ENCODE measurements around the gene ARL13B.
"Not testable (repeated sequence)": the region's sequence is repeated elsewhere in the genome, so short reads cannot be mapped to it uniquely, and the experiment has no call there.

ARL13B gene

DNA sequence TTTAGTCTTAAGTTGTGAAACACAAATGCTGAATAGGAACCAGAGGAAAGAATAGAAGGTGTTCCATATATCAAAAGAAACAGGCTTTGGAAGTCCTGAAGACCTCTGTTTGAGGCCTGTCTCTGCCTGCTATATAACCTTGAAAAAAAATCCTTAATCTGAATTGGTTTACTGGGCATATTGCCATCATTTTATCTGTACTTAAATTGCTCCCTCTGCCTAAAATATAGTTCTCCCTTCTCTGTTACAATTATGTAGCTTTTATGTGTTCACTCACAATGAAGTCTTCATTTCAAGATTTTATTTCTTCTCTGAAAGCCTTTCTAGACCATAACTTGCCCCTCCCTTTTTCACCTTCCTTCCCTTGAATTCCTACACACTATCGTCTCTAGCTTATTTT lies 21.2 kb downstream of the ARL13B start:
- DNase-seq (ENCODE audit: low spot score): no peak

- no peak for DNase-seq (ENCODE audit: low spot score)
Observed at GRCh38 chr3:94001827-94002495, 22.0 kb downstream of the ARL13B start.

- DNase-seq (ENCODE audit: low spot score): peak; percentile 72
Observed at GRCh38 chr3:94004301-94004910, 24.5 kb downstream of the ARL13B start.

DNA sequence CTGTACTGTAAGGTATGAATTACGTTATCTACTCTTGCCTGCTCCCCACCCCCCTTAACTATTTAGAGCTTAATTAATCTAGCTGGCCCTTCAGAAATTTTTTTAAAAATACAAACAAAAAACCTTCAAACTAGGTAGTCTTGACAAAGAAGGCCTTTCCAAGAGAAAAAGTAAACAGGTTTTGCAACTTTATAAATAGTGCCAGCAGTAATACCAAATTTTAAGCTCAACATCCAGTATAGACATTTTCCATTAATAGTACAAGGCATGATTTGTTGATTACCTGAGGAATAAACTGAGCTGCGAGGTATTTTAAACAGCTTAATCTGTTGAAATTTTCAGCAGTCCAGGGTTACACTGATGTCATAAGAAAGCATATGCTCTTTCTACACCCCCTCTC lies 28.3 kb downstream of the ARL13B start:
- no peak for DNase-seq (ENCODE audit: low spot score)

DNA sequence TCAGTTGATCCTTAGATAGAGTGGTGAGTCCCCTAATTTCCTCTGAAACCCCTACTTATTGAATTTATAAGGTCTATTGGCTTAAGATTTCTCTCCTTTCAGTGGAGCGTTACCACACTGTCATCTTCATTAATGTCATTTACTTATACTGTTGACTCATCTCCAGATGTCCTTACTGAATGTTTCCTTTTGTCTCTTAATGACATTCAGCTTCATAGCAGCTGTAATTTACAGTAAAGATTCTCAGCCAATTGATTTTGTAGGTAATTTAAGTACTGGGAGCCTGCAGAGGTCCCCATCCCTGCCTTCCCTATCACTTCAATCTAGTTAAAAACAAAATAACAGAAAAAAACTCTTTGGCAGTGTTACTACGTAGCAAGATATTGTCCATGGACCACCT lies 29.7 kb downstream of the ARL13B start:
- DNase-seq (ENCODE audit: low spot score): no peak

- no peak for DNase-seq (ENCODE audit: low spot score)
Observed at GRCh38 chr3:94011233-94011711, 31.3 kb downstream of the ARL13B start.

GRCh38 chr3:94012185-94012584 lies 32.2 kb downstream of the ARL13B start:
- DNase-seq (ENCODE audit: low spot score): no peak

GRCh38 chr3:94015025-94015424 lies 35.1 kb downstream of the ARL13B start:
- DNase-seq (ENCODE audit: low spot score): no peak

DNA sequence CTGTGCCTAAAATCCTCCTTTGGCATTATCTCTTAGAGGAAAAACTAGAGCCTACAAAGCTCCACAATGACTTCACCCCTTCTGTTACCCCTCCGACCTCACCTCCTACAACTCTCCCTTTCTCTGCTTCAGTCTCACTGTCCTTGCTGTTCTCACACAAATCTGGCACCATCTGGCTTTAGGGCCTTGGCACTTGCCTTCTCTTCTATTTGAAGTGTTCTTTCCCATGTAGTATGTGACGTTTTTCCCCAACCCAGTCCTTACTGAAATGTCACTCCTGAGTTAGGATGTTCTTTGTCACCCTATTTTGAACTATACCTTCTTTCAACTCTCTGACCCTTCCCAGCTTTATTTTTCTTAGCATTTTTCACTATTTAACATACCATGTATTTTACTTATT lies 39.7 kb downstream of the ARL13B start:
- no peak for DNase-seq (ENCODE audit: low spot score)

DNA sequence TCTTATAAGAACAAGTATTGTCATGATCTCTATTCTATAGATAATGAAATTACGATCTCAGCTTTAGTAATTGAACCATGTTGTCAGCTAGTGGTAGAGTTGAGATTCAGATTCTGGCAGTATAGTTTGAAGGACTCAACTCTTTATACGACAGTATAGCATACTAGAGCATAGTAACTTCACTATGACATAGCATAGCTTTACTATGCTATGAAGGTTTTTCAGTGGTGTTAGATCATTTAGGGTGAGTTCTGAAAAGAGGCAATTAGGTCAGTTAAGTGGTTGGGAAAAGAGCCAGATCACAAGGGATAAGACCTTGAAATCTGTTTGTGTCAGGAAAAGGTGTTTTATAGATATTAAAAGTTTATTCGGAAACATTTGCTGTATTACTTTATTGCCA lies 40.3 kb downstream of the ARL13B start:
- no peak for DNase-seq (ENCODE audit: low spot score)

DNA sequence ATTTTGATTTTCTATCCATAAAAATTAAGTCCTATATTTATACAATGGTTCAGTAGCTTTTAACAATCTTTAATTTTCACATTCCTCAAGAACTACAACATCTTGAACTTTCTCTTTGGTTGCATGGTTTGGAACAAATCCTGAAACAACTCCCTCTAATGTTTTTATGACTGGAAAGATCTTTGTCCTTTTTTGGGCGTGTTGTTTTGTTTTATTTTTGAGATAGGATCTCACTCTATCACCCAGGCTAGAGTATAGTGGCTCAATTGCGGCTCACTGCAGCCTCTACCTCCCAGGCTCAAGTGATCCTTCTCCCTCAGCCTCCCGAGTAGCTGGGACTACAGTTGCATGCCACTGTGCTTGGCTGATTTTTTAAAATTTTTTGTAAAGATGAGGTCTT lies 44.4 kb downstream of the ARL13B start:
- no peak for DNase-seq (ENCODE audit: low spot score)

GRCh38 chr3:94026623-94027022 lies 46.7 kb downstream of the ARL13B start:
- no peak for DNase-seq (ENCODE audit: low spot score)

DNA sequence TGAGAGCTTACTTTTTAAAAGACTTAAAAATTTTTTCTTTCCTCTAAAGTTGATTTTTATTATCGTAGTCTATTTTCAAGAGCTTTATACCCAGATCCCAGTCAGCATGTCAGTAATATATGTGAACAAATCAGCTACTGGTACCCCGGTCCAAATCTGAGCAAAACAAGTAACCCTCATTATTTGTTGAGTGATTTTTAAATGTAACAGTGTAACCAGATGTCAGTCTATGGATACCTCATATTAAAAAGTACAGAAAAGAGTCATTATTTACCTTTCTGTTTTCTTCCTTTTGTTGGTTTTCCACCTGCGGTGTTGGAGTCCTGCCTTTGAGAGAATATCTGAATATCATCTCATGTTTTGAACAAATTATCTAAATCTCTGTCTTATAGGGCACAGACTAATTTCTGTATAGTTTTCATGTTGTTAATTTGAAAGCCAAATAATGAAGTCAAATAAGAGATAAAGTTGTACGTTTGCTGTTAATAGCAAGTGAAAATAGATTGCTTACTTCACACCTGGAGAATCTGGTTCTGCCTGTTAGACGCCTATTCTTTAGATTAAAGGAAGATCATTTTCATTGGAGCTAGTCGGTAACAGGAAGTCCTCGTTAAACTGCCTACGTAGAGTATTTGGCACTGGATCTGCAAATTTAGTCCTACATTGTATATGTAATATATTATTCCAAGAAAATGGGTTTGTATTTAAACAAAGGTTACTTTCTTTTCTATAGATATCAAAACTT lies 48.3 kb downstream of the ARL13B start, which contains the start of gene STX19:
TSS of gene STX19 (minus strand) at position 505 of the 745 bp plus-strand sequence. CDS start 13,328 bp downstream, outside the sequence.
- DNase-seq (ENCODE audit: low spot score): no peak

- peak; percentile 68 for DNase-seq (ENCODE audit: low spot score)
Observed at GRCh38 chr3:94036909-94037507, 57.1 kb downstream of the ARL13B start.

GRCh38 chr3:94043285-94043684 lies 63.3 kb downstream of the ARL13B start:
- no peak for DNase-seq (ENCODE audit: low spot score)

- DNase-seq (ENCODE audit: low spot score): not testable (repeated sequence)
Observed at GRCh38 chr3:94044100-94044936, 64.4 kb downstream of the ARL13B start.

GRCh38 chr3:94046533-94046932 lies 66.6 kb downstream of the ARL13B start:
- DNase-seq (ENCODE audit: low spot score): no peak

- no peak for DNase-seq (ENCODE audit: low spot score)
Observed at GRCh38 chr3:94049267-94049666, 69.3 kb downstream of the ARL13B start.

- DNase-seq (ENCODE audit: low spot score): no peak
Observed at GRCh38 chr3:94050546-94050945, 70.6 kb downstream of the ARL13B start.

DNA sequence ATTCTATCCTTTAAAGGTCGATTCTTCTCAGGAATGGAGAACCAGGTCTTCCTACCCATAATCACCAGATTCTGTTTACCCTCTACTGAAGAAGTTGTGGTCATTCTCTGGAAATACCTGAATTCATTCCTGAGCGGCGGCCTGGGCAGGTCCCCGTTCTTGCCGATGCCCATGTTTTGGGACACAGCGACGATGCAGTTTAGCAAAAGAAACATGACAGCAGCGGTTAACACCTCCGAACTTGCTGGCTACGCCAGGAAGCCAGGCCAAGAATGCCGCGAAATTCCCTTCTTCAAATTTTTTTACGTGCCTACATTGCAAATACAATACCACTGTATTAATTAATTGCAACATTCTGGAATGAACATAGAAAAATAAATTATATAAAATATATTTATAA lies 81.3 kb downstream of the ARL13B start:
- DNase-seq (ENCODE audit: low spot score): no peak

DNA sequence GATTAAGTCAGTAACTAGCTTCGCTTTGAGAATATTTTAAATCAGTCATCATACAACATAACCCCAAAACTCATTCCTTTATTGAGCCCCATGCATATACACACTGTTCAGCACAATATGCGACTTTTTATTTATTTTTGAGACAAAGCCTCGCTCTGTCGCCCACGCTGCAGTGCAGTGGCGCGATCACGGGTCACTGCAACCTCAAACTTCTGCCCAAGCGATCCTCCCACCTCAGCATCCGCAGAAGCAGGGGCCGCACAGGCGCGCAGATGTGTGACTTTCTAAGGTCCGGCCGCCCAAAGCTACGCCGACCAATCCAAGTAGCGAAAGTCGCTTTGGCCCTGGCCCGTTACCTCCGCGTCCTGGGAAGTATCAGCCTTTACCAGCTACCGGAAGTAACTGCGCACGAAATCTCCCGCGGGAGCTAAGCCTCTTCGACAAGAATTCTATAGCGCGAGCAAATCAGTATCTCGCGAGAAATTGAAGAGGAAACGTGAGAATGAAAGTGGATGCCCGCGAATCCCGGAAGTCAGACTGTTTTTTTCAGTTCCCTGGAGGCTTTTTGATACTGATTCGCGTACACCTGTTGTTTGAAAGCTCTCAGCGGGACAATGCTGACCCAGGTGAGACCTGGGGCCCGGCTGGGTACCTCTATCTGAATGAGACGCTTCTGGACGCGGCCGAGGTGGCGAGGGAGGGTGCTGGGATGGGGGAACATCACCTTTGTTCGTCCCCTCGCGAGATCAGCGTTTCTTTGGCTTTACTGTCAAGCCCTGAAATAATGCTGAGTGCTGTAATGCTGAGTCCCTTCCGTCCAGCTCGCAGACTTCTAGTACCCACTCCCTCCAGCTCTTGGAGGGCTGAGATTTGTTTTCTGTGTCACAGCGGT lies 82.8 kb downstream of the ARL13B start, which contains the start of the genes DHFR2 and NSUN3:
TSS of gene DHFR2 (minus strand) at position 404 of the 892 bp plus-strand sequence. CDS start 1,405 bp downstream, outside the sequence.
TSS of gene NSUN3 (plus strand) at position 549 of the 892 bp plus-strand sequence. CDS start at position 615, 66 bp downstream.
- peak; percentile 92 for DNase-seq (ENCODE audit: low spot score)
